Stimulated activated CD8-positive, alpha-beta memory T cell treated with anti-CD3 and anti-CD28 coated beads, Interleukin-12 subunit alpha, Interleukin-12 subunit beta, amount 100 ng/mL, for 4 hours (primary cell): ENCODE data around the gene DNAJA3.

ENCODE experiments used
- DNase-seq: peaks from one replicate; pipeline ENCODE4 v3.0.0-alpha.2; 2020; ENCODE audit warnings: low read depth

DNAJA3 gene

DNA sequence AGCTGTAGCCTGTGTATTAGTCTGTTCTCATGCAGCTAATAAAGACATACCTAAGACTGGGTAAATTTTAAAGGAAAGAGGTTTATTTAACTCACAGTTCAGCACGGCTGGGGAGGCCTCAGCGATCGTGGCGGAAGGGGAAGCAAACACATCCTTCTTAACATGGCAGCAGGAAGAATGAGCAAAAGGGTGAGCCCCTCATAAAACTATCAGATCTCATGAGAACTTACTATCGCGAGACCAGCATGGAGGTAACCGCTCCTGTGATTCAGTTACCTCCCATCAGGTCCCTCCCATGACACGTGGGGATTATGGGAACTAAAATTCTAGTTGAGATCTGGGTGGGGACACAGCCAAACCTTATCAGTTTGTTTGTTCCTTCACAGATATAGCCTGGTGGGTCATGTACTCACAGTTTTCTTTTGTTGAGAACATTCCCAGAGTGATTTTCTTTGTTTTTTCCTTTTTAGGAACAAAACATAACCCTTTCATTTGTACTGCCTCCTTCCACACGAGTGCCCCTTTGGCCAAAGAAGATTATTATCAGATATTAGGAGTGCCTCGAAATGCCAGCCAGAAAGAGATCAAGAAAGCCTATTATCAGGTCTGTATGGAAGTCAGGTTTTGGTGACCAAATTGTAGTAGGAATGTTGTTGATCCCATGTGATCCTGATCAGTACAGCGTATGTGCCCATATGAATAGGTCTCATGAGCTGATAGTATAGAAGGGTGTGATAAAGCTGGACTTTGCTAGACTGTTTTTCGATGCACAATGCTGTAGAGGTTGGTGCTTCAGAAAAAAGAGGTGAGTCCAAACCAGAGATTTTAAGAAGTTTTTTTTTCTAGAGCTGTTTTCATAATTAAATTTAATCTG is 8.5 kb downstream of the DNAJA3 start:
- DNase-seq = no peak

GRCh38 chr16:4435337-4436067 is 9.8 kb downstream of the DNAJA3 start:
- DNase-seq = no peak

DNA sequence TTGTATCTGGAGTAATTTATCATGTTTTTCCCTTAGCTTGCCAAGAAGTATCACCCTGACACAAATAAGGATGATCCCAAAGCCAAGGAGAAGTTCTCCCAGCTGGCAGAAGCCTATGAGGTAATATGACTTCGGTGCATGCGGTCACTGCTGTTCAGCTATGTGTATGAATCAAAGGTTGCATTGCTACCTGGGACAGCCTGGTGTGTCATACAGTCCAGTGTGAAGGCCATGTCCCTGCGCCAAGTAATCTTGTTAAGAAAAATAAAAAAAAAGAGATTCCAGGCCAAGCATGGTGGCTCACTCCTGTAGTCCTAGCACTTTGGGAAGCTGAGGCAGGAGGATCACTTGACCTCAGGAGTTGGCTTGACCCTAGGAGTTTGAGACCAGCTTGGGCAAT is 11.7 kb downstream of the DNAJA3 start:
- no peak for DNase-seq

GRCh38 chr16:4442371-4442770 is 16.7 kb downstream of the DNAJA3 start:
- no peak for DNase-seq

DNA sequence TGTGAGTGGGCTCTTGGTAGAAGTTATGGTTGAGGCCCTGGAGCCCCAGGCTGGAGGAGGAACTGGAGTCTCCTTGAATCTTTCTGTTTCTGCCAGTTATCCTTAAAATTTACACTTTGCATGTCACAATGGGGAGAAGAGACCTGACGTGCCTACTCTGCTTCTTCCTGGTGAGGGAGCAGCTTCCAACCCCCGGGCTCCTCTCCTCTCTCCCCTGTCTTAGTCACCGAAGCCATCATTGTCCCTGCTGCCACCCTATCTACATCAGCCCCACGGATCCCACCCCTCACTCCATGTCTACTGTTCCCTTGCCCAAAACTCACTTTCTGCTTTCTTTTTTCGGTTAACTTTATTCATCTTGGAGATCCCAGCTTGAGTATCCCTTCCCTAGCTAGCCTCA is 17.6 kb downstream of the DNAJA3 start:
- no peak for DNase-seq

- DNase-seq = no peak
Observed at GRCh38 chr16:4443986-4444385, 18.3 kb downstream of the DNAJA3 start.

DNA sequence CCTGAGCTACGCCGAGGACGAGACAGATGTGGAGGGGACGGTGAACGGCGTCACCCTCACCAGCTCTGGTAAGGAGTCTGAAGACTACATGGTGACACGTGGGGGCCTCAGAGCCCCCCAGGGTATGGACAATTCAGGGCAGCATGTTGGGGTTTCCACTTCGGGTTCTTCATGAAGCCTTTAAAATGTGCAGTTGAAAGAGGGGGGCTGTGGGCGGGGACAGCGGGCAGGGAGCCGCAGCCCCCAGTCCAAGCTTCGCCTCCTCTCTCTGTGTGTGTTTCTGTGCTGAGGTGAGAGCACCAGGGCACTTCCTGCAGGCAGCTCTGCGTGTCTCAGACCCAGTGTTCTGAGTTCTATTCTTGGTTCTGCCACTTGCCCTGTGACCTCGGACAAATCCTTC is 24.8 kb downstream of the DNAJA3 start:
- no peak for DNase-seq

DNA sequence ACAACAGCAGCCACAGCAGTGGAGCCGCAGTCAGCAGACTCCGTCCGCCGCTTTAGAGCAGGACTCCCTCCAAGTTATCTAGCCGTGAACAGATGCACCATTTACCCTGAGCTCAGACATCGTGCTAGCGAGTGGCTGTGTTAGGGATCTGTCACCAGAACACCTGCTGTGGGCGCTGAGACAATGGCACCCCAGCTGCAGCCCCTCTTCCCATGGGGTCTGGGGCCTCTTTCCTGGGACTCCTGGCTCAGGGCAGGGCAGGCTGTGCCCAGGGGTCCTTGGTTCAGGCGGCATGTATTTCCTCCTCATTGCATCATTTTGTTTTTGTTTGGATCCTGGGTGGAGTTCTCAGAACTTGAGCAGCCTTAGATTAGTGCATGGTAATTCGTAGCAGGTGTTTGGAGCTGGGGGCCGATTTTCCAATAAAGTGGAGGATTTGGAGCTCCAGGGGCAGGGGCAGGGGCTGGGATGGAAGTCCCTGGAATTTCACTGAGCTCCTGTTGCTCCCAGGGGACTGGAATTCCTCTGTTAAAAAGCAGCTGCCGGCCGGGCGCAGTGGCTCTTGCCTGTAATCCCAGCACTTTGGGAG is 25.4 kb downstream of the DNAJA3 start:
- no peak for DNase-seq

DNA sequence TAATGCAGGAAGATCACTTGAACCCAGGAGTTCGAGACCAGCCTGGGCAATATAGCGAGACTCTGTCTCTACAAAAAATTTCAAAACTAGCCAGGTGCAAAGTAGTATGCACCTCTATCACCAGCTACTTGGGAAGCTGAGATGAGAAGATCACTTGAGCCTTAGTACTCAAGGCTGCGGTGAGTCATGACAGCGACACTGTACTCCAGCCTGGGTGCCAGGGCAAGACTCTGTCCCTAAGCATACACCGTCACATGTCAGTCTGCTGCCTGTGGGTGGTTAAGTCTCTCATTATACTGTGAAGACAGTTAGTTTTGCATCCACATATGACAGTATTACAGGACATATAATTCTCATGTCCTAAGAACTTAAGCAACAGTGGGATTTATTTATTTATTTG is 27.0 kb downstream of the DNAJA3 start:
- DNase-seq = no peak

- DNase-seq = no peak
Observed at GRCh38 chr16:4454623-4455022, 29.0 kb downstream of the DNAJA3 start.

DNA sequence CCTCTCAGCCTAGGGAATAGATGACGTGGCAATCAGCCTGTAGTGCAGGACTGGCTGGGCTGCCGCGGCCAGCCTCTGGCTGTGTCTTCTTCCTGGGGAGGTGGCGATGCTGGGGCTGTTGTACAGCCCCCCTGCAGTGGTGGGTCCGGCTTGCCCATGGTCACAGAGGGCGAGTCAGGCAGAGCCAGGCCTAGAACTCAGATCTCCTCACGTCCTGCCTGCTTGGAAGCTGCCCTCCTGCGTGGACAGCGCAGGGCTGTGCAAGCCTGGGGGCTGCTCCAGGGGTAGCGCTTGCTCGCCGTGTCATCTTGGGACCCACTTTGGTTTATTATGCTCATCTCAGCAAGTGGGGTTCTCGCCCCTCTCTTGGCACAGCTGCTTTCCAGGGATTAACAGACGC is 29.4 kb downstream of the DNAJA3 start:
- DNase-seq = no peak

GRCh38 chr16:4455951-4456350 is 30.3 kb downstream of the DNAJA3 start:
- no peak for DNase-seq

DNA sequence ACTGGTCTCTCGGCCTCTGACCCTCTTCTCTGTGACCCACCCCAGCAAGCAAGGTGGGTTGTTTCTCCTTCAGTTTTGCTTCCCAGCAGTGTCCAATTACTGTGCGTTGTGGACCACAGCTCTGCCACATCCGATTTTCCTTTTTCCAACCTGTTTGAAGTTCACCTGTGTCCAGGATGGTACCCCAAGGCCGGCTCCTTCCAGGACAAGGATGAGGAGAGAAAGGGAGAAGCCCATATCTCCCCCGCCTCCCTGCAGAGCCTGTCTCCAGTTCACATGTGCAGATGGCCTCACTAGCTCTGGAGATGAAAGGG is 35.2 kb downstream of the DNAJA3 start:
- DNase-seq = no peak

- DNase-seq = no peak
Observed at GRCh38 chr16:4461250-4462085, 35.8 kb downstream of the DNAJA3 start.

DNA sequence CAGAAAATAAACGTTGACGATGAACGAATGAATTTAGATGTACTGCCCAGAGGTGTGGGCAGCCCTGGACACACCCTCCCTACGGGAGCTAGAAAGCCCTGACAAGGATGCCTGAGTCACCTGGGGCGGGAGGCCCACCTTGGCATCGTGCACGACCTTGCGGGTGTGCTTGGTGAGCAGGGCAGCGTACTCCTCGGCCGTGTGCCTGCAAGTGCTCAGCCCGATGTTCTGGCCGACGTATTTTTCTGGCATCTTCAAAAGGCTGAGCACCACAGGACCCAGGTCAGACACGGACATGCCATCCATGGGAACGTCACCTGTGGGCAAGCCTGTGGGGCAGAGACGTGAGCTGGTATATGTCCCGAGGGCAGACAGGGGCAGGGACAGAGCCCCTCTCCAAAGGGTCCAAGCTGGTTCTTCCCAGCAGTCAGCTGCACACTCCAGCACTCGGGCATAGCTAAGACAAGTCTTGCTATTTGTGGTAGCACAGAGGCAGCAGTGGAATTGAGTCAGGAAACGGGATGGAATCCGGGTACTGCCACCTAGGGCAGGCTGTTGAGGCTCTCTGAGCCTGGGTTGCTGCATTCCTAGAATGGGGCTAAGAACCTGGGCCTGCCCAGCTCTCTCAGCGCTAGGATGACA is 38.0 kb downstream of the DNAJA3 start:
- no peak for DNase-seq

- DNase-seq = peak; percentile 61
Observed at GRCh38 chr16:4465977-4466779, 40.5 kb downstream of the DNAJA3 start.

GRCh38 chr16:4467916-4468315 is 42.2 kb downstream of the DNAJA3 start:
- no peak for DNase-seq

DNA sequence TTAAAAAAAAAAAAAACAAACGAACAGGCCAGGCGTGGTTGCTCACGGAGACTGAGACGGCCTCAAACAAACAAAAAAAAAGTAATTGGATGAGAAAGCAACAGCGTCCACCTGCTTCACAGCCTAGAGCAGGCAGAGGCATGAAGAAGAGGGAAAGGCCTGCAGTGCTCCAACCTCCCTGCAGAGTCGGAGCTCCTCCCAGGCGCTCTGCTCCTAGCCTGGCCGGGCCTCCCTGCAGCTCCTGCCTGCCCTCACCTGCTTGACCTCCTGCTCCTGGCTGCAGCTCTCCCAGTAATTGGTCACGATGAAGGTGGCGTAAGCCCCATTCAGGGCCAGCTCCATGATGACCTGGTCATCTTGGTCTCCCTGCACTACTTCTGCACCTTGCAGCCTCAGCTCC is 43.3 kb downstream of the DNAJA3 start:
- no peak for DNase-seq

- no peak for DNase-seq
Observed at GRCh38 chr16:4471869-4472268, 46.2 kb downstream of the DNAJA3 start.

GRCh38 chr16:4472880-4473279 is 47.2 kb downstream of the DNAJA3 start:
- no peak for DNase-seq
